HepG2 (cell line): ENCODE results near the gene KHNYN. TPM values are rescaled to one million over a fixed set of nuclear protein-coding genes. Genes with fewer than 3 reads are reported as not detected.

Experiments used
- GPBP1L1 ChIP-seq: sonication (generic); formaldehyde crosslinking; IDR thresholded peaks from 2 replicates; pipeline ENCODE4 v1.5.0; 2020; ENCODE audit warnings: mild to moderate bottlenecking, missing genetic modification reagents
- HBP1 ChIP-seq: IDR thresholded peaks from 2 replicates; pipeline ENCODE4 v1.6.1; 2016; ENCODE audit warnings: low read depth, control low read depth
- HMG20B ChIP-seq: conservative IDR thresholded peaks from 2 replicates; pipeline ENCODE4 v1.6.1; 2016; ENCODE audit warnings: missing genetic modification reagents, missing compliant biosample characterization
- IKZF5 ChIP-seq: IDR thresholded peaks from 2 replicates; pipeline ENCODE4 v1.6.1; 2018; ENCODE audit warnings: missing genetic modification reagents, mild to moderate bottlenecking, missing compliant biosample characterization
- ISX ChIP-seq: sonication (generic); formaldehyde crosslinking; conservative IDR thresholded peaks from 2 replicates; pipeline ENCODE4 v1.5.0; 2020; ENCODE audit warnings: missing genetic modification reagents
- JUN ChIP-seq: sonication (generic); formaldehyde crosslinking; IDR thresholded peaks from 2 replicates; pipeline ENCODE4 v1.4.0; 2020; ENCODE audit warnings: mild to moderate bottlenecking, missing genetic modification reagents
- NBN ChIP-seq: fragments of 450-650 bp; conservative IDR thresholded peaks from 2 replicates; pipeline ENCODE4 v1.6.1; 2017
- NCOA5 ChIP-seq: sonication (generic); formaldehyde crosslinking; IDR thresholded peaks from 2 replicates; pipeline ENCODE4 v1.4.0; 2020; ENCODE audit warnings: missing genetic modification reagents
- PBX2 ChIP-seq: IDR thresholded peaks from 2 replicates; pipeline ENCODE4 v1.6.1; 2016; ENCODE audit warnings: control low read depth
- PHF21A ChIP-seq: sonication (generic); formaldehyde crosslinking; IDR thresholded peaks from 2 replicates; pipeline ENCODE4 v1.5.0; 2020; ENCODE audit warnings: mild to moderate bottlenecking, missing genetic modification reagents
- SALL1 ChIP-seq: sonication (generic); formaldehyde crosslinking; IDR thresholded peaks from 2 replicates; pipeline ENCODE4 v1.8.0; 2022; ENCODE audit warnings: mild to moderate bottlenecking, missing genetic modification reagents
- SETDB1 ChIP-seq: sonication (generic); formaldehyde crosslinking; IDR thresholded peaks from 2 replicates; pipeline ENCODE4 v1.5.1; 2020; ENCODE audit warnings: missing genetic modification reagents, mild to moderate bottlenecking, borderline replicate concordance
- SNAPC5 ChIP-seq: sonication (generic); formaldehyde crosslinking; IDR thresholded peaks from 2 replicates; pipeline ENCODE4 v1.8.1; 2023; ENCODE audit warnings: mild to moderate bottlenecking, missing genetic modification reagents, borderline replicate concordance
- STAT6 ChIP-seq: sonication (generic); formaldehyde crosslinking; IDR thresholded peaks from 2 replicates; pipeline ENCODE4 v1.4.0; 2020; ENCODE audit warnings: missing genetic modification reagents, mild to moderate bottlenecking, borderline replicate concordance
- TBX3 ChIP-seq: fragments of 450-650 bp; IDR thresholded peaks from 2 replicates; pipeline ENCODE4 v1.6.1; 2017; ENCODE audit warnings: antibody characterized with exemption, mild to moderate bottlenecking, inconsistent platforms, borderline replicate concordance
- ZFP36L1 ChIP-seq: sonication (generic); formaldehyde crosslinking; IDR thresholded peaks from 2 replicates; pipeline ENCODE4 v1.8.0; 2022; ENCODE audit warnings: mild to moderate bottlenecking, missing genetic modification reagents, moderate library complexity
- ZNF160 ChIP-seq: sonication (generic); formaldehyde crosslinking; IDR thresholded peaks from 2 replicates; pipeline ENCODE4 v1.8.0; 2022; ENCODE audit warnings: mild to moderate bottlenecking, inconsistent platforms, missing genetic modification reagents
- ZNF207 ChIP-seq: fragments of 450-650 bp; IDR thresholded peaks from 2 replicates; pipeline ENCODE4 v1.6.1; 2016; ENCODE audit warnings: antibody characterized with exemption, borderline replicate concordance
- ZNF547 ChIP-seq: sonication (generic); formaldehyde crosslinking; IDR thresholded peaks from 2 replicates; pipeline ENCODE4 v1.5.1; 2020; ENCODE audit warnings: mild to moderate bottlenecking, missing genetic modification reagents
- ZNF589 ChIP-seq: sonication (generic); formaldehyde crosslinking; conservative IDR thresholded peaks from 2 replicates; pipeline ENCODE4 v1.8.0; 2022; ENCODE audit warnings: mild to moderate bottlenecking, moderate library complexity, missing genetic modification reagents
- ZNF629 ChIP-seq: sonication (generic); formaldehyde crosslinking; conservative IDR thresholded peaks from 2 replicates; pipeline ENCODE4 v1.5.0; 2020; ENCODE audit warnings: missing genetic modification reagents
- ZSCAN29 ChIP-seq: sonication (generic); formaldehyde crosslinking; conservative IDR thresholded peaks from 2 replicates; pipeline ENCODE4 v1.4.0; 2020; ENCODE audit warnings: mild to moderate bottlenecking, missing genetic modification reagents
- polyA plus RNA-seq, 8 experiments: library from polyadenylated mRNA; depleted of rRNA in 3 of 8; stranded (reverse) in 7 of 8; unstranded in 1 of 8; fragments of >200 nt; fragmentation: Illumina TruSeq in 4 of 8; extraction: Trizol in 4 of 8; gene quantifications; 2 replicates each; pipeline versions ENCODE4 v1.2.1 to v1.2.3, GENCODE V29; 2011 to 2016; ENCODE audit warnings: low read depth in 4 of 8, missing spikeins in 1 of 8, mixed read lengths in 1 of 8; ENCODE audit not compliant: insufficient read depth in 1 of 8
- total RNA-seq, 5 experiments: library from RNA; depleted of rRNA; stranded (reverse); fragments of >200 nt; fragmentation: Illumina TruSeq; extraction: Trizol; gene quantifications; 2 replicates each; pipeline ENCODE4 v1.2.3, GENCODE V29; 2016; ENCODE audit warnings: low read depth in 1 of 5

Gene KHNYN
- total and polyA plus RNA-seq, 2 of the 13 experiments (the other 11 are each of a cell fraction or from before 2014, with no cell fraction given): 52.8 to 75.7 TPM

GRCh38 chr14:24481622-24482324, 52.0 kb downstream of the KHNYN start (continued):
- TF ChIP-seq PBX2 (CRISPR knock-in tag) (peak; percentile 51; the same call in 1 of the 2 replicates), SETDB1 (CRISPR knock-in tag) (no peak), ZNF160 (CRISPR knock-in tag) (peak; percentile 87; the same call in 1 of the 2 replicates), PHF21A (CRISPR knock-in tag) (peak; percentile 100), HBP1 (CRISPR knock-in tag) (peak; percentile 36; the same call in 1 of the 2 replicates), ZNF629 (no peak; the same call in 1 of the 2 replicates), ZNF547 (peak; percentile 94), SNAPC5 (CRISPR knock-in tag) (peak; percentile 65; the same call in 1 of the 2 replicates), ZSCAN29 (peak; percentile 70; the same call in 1 of the 2 replicates), JUN (peak; percentile 41; the same call in 1 of the 2 replicates), GPBP1L1 (CRISPR knock-in tag) (no peak), SALL1 (CRISPR knock-in tag) (peak; percentile 95), STAT6 (CRISPR knock-in tag) (no peak; the same call in 1 of the 2 replicates), NBN (no peak), IKZF5 (peak; percentile 96), ZNF207 (no peak), TBX3 (no peak), NCOA5 (CRISPR knock-in tag) (no peak), ISX (no peak), ZFP36L1 (CRISPR knock-in tag) (no peak), ZNF589 (no peak), HMG20B (peak; percentile 91)
